K562 (cell line): ENCODE results near the gene RRAS. TPM values are rescaled to one million over a fixed set of nuclear protein-coding genes. Genes with fewer than 3 reads are reported as not detected.
A peak's percentile ranks its signal among the peaks of the same experiment; 100 is the strongest.

Source experiments
- HDAC8 ChIP-seq: fragments of 450-650 bp; IDR thresholded peaks from 2 replicates; pipeline ENCODE4 v1.6.1; 2016; ENCODE audit warnings: mild to moderate bottlenecking, missing genetic modification characterization, moderate library complexity, missing compliant biosample characterization
- HLTF ChIP-seq: fragments of 450-650 bp; IDR thresholded peaks from 2 replicates; pipeline ENCODE4 v1.6.1; 2016
- JUNB ChIP-seq: fragments of 450-650 bp; formaldehyde crosslinking; conservative IDR thresholded peaks from 2 replicates; pipeline ENCODE4 v1.4.0; 2020; ENCODE audit warnings: mild to moderate bottlenecking
- KDM1A ChIP-seq, 2 experiments: fragments of 450-650 bp; IDR thresholded peaks; 2 replicates each; pipeline ENCODE4 v1.6.1; 2016; ENCODE audit warnings: mild to moderate bottlenecking in 2 of 2
- TCF7 ChIP-seq: sonication (generic); IDR thresholded peaks from 2 replicates; pipeline ENCODE4 v1.6.1; 2016; ENCODE audit warnings: antibody characterized with exemption, borderline replicate concordance
- ZKSCAN1 ChIP-seq: fragments of 150-350 bp; IDR thresholded peaks from 2 replicates; pipeline ENCODE4 v1.6.1; 2016; ENCODE audit warnings: low read depth, low read length
- ZNF766 ChIP-seq: fragments of 200-800 bp; sonication (Bioruptor generic); conservative IDR thresholded peaks from 2 replicates; pipeline ENCODE4 v1.6.1; 2016; ENCODE audit warnings: missing genetic modification characterization, missing compliant biosample characterization
- polyA plus RNA-seq, 8 experiments: library from polyadenylated mRNA; depleted of rRNA in 4 of 8; stranded (reverse) in 5 of 8; unstranded in 3 of 8; fragments of >200 nt; fragmentation: Nextera tagmentation in 2 of 8; fragmentation: Illumina TruSeq in 1 of 8; extraction: Ambion mirVana in 2 of 8; extraction: Trizol in 1 of 8; gene quantifications; 2 replicates each; pipeline versions ENCODE4 v1.2.1 to v1.2.3, GENCODE V29; 2011 to 2014; ENCODE audit warnings: inconsistent platforms in 1 of 8, missing spikeins in 1 of 8
- total RNA-seq, 7 experiments: library from RNA; depleted of rRNA in 6 of 7; stranded (reverse); fragments of >200 nt in 6 of 7; fragmentation: Illumina TruSeq in 2 of 7; extraction: Trizol in 2 of 7; gene quantifications; 2 replicates each; pipeline versions ENCODE4 v1.2.1 to v1.2.3, GENCODE V29; 2011 to 2021; ENCODE audit warnings: low replicate concordance in 1 of 7
- TF ChIP-seq, protein P1 (sequence below): fragments of 200-600 bp; sonication (generic); IDR thresholded peaks from one replicate; pipeline ENCODE4 v1.6.1; 2012; ENCODE audit warnings: mild to moderate bottlenecking, low read depth, low read length, inconsistent platforms
- TF ChIP-seq, protein P2 (sequence below): fragments of 200-800 bp; sonication (Bioruptor generic); IDR thresholded peaks from 2 replicates; pipeline ENCODE4 v1.6.1; 2017; ENCODE audit warnings: missing genetic modification characterization, missing compliant biosample characterization
- TF ChIP-seq, protein P3 (sequence below): fragments of 450-650 bp; formaldehyde crosslinking; IDR thresholded peaks from 2 replicates; pipeline ENCODE4 v1.4.0; 2020; ENCODE audit warnings: mild to moderate bottlenecking

RRAS gene
- total and polyA plus RNA-seq, 9 of the 15 experiments (the other 6 are each of a cell fraction or from before 2014, with no cell fraction given), result 0.70 to 17.3 (median 8.2) TPM

DNA sequence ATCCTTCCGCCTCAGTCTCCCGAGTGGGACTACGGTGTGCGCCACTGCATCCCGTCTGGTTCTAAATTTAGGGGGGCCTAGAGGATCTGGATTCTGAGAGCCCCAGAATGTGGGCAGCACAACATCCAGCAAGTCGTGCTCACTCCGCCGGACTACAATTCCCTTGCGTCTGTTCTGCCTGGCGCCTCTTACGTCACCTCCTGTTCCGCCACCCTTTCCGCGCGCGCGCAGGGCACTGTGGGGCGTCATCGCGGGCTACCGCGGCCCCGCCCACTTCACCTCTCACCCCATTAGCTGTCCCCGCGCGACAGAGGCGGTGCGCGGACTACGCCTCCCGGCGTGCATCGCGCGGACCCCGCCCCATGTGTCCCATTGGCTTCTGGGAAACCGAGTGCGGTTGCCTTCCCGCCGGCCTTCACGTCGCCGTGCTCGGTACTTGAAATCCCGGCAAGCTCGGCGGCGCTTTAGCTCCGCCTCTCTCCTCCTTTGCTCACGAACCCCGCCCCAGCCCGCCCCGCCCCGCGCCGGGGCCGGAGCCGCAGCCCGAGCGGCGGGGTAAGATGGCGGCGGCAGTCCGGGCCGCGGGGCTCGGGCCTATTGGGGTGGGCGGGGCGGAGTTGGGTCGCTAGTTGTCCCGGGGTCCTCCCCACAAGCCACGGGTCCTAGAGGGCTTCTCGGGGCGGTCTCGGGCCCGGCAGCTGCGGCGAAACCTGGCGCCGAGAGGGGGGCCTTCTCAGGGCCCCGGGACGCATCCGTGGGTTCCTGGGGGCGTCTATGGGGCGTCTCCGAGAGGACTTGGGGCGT, 1.9 kb upstream of the RRAS start, which contains the start of gene SCAF1 (continued):
- TF ChIP-seq, protein P1, sequence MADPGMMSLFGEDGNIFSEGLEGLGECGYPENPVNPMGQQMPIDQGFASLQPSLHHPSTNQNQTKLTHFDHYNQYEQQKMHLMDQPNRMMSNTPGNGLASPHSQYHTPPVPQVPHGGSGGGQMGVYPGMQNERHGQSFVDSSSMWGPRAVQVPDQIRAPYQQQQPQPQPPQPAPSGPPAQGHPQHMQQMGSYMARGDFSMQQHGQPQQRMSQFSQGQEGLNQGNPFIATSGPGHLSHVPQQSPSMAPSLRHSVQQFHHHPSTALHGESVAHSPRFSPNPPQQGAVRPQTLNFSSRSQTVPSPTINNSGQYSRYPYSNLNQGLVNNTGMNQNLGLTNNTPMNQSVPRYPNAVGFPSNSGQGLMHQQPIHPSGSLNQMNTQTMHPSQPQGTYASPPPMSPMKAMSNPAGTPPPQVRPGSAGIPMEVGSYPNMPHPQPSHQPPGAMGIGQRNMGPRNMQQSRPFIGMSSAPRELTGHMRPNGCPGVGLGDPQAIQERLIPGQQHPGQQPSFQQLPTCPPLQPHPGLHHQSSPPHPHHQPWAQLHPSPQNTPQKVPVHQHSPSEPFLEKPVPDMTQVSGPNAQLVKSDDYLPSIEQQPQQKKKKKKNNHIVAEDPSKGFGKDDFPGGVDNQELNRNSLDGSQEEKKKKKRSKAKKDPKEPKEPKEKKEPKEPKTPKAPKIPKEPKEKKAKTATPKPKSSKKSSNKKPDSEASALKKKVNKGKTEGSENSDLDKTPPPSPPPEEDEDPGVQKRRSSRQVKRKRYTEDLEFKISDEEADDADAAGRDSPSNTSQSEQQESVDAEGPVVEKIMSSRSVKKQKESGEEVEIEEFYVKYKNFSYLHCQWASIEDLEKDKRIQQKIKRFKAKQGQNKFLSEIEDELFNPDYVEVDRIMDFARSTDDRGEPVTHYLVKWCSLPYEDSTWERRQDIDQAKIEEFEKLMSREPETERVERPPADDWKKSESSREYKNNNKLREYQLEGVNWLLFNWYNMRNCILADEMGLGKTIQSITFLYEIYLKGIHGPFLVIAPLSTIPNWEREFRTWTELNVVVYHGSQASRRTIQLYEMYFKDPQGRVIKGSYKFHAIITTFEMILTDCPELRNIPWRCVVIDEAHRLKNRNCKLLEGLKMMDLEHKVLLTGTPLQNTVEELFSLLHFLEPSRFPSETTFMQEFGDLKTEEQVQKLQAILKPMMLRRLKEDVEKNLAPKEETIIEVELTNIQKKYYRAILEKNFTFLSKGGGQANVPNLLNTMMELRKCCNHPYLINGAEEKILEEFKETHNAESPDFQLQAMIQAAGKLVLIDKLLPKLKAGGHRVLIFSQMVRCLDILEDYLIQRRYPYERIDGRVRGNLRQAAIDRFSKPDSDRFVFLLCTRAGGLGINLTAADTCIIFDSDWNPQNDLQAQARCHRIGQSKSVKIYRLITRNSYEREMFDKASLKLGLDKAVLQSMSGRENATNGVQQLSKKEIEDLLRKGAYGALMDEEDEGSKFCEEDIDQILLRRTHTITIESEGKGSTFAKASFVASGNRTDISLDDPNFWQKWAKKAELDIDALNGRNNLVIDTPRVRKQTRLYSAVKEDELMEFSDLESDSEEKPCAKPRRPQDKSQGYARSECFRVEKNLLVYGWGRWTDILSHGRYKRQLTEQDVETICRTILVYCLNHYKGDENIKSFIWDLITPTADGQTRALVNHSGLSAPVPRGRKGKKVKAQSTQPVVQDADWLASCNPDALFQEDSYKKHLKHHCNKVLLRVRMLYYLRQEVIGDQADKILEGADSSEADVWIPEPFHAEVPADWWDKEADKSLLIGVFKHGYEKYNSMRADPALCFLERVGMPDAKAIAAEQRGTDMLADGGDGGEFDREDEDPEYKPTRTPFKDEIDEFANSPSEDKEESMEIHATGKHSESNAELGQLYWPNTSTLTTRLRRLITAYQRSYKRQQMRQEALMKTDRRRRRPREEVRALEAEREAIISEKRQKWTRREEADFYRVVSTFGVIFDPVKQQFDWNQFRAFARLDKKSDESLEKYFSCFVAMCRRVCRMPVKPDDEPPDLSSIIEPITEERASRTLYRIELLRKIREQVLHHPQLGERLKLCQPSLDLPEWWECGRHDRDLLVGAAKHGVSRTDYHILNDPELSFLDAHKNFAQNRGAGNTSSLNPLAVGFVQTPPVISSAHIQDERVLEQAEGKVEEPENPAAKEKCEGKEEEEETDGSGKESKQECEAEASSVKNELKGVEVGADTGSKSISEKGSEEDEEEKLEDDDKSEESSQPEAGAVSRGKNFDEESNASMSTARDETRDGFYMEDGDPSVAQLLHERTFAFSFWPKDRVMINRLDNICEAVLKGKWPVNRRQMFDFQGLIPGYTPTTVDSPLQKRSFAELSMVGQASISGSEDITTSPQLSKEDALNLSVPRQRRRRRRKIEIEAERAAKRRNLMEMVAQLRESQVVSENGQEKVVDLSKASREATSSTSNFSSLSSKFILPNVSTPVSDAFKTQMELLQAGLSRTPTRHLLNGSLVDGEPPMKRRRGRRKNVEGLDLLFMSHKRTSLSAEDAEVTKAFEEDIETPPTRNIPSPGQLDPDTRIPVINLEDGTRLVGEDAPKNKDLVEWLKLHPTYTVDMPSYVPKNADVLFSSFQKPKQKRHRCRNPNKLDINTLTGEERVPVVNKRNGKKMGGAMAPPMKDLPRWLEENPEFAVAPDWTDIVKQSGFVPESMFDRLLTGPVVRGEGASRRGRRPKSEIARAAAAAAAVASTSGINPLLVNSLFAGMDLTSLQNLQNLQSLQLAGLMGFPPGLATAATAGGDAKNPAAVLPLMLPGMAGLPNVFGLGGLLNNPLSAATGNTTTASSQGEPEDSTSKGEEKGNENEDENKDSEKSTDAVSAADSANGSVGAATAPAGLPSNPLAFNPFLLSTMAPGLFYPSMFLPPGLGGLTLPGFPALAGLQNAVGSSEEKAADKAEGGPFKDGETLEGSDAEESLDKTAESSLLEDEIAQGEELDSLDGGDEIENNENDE, result no peak
- TF ChIP-seq JUNB (CRISPR knock-in tag) (no peak), HDAC8 (tag) (no peak), HLTF (no peak), KDM1A (IDR thresholded peaks at IDR 0.05) (no peak), ZNF766 (CRISPR knock-in tag) (peak; percentile 97), TCF7 (no peak; the same call in 1 of the 2 replicates), ZKSCAN1 (no peak)
- TF ChIP-seq, protein P2, sequence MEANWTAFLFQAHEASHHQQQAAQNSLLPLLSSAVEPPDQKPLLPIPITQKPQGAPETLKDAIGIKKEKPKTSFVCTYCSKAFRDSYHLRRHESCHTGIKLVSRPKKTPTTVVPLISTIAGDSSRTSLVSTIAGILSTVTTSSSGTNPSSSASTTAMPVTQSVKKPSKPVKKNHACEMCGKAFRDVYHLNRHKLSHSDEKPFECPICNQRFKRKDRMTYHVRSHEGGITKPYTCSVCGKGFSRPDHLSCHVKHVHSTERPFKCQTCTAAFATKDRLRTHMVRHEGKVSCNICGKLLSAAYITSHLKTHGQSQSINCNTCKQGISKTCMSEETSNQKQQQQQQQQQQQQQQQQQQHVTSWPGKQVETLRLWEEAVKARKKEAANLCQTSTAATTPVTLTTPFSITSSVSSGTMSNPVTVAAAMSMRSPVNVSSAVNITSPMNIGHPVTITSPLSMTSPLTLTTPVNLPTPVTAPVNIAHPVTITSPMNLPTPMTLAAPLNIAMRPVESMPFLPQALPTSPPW (CRISPR knock-in tag), result peak; percentile 86
- TF ChIP-seq, protein P3, sequence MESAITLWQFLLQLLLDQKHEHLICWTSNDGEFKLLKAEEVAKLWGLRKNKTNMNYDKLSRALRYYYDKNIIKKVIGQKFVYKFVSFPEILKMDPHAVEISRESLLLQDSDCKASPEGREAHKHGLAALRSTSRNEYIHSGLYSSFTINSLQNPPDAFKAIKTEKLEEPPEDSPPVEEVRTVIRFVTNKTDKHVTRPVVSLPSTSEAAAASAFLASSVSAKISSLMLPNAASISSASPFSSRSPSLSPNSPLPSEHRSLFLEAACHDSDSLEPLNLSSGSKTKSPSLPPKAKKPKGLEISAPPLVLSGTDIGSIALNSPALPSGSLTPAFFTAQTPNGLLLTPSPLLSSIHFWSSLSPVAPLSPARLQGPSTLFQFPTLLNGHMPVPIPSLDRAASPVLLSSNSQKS, result no peak
